GM12878 (cell line): ENCODE results near the gene CNTRL. TPM values are rescaled to one million over a fixed set of nuclear protein-coding genes. Genes with fewer than 3 reads are reported as not detected.

ENCODE experiments used
- BCLAF1 ChIP-seq: fragments of 450-650 bp; IDR thresholded peaks from 2 replicates; pipeline ENCODE4 v1.6.1; 2017; ENCODE audit warnings: antibody characterized with exemption, mild to moderate bottlenecking, moderate library complexity
- CBX5 ChIP-seq: sonication (generic); IDR thresholded peaks from 2 replicates; pipeline ENCODE4 v1.6.1; 2016; ENCODE audit warnings: low read depth, moderate library complexity, mild to moderate bottlenecking, inconsistent platforms
- CEBPB ChIP-seq, 2 experiments: fragments of 150-350 bp in 1 of 2; IDR thresholded peaks; 2 replicates each; pipeline ENCODE4 v1.6.1; 2012 to 2014; ENCODE audit warnings: low read depth in 2 of 2, low read length in 2 of 2, borderline replicate concordance in 1 of 2, inconsistent platforms in 1 of 2
- CEBPZ ChIP-seq: fragments of 150-350 bp; IDR thresholded peaks from 2 replicates; pipeline ENCODE4 v1.6.1; 2016; ENCODE audit warnings: low read depth, low read length
- CHD1 ChIP-seq: IDR thresholded peaks from 2 replicates; pipeline ENCODE4 v1.6.1; 2012; ENCODE audit warnings: low read depth, low read length, improper control_type of control experiment
- CREM ChIP-seq: IDR thresholded peaks from 2 replicates; pipeline ENCODE4 v1.6.1; 2014; ENCODE audit warnings: antibody characterized with exemption, low read depth
- GATAD2B ChIP-seq: fragments of 450-650 bp; conservative IDR thresholded peaks from 2 replicates; pipeline ENCODE4 v1.6.1; 2017; ENCODE audit warnings: low read depth, mild to moderate bottlenecking, moderate library complexity
- IKZF1 ChIP-seq: fragments of 450-650 bp; conservative IDR thresholded peaks from 2 replicates; pipeline ENCODE4 v1.6.1; 2017; ENCODE audit warnings: antibody characterized with exemption, mild to moderate bottlenecking
- JUND ChIP-seq: IDR thresholded peaks from 2 replicates; pipeline ENCODE4 v1.6.1; 2012; ENCODE audit warnings: low read depth, mild to moderate bottlenecking, low read length, improper control_type of control experiment, moderate library complexity
- KAT2A ChIP-seq: conservative IDR thresholded peaks from 2 replicates; pipeline ENCODE4 v1.6.1; 2011; ENCODE audit warnings: low read depth, low read length; ENCODE audit not compliant: control insufficient read depth
- MEF2B ChIP-seq: fragments of 450-650 bp; IDR thresholded peaks from 2 replicates; pipeline ENCODE4 v1.6.1; 2018; ENCODE audit warnings: mild to moderate bottlenecking, moderate library complexity; ENCODE audit not compliant: partially characterized antibody, poor library complexity, severe bottlenecking
- NR2C1 ChIP-seq: fragments of 450-650 bp; IDR thresholded peaks from 2 replicates; pipeline ENCODE4 v1.6.1; 2017; ENCODE audit warnings: antibody characterized with exemption, mild to moderate bottlenecking, moderate library complexity
- NR2F1 ChIP-seq: fragments of 450-650 bp; conservative IDR thresholded peaks from 2 replicates; pipeline ENCODE4 v1.6.1; 2017; ENCODE audit warnings: mild to moderate bottlenecking
- PAX8 ChIP-seq: fragments of 450-650 bp; IDR thresholded peaks from 2 replicates; pipeline ENCODE4 v1.6.1; 2017; ENCODE audit warnings: mild to moderate bottlenecking, moderate library complexity
- POU2F2 ChIP-seq: IDR thresholded peaks from 3 replicates; pipeline ENCODE4 v1.6.1; 2011; ENCODE audit warnings: low read depth, mild to moderate bottlenecking, low read length, borderline replicate concordance
- RUNX3 ChIP-seq: IDR thresholded peaks from 2 replicates; pipeline ENCODE4 v1.6.1; 2012; ENCODE audit warnings: low read length, inconsistent platforms
- SUPT20H ChIP-seq: IDR thresholded peaks from 2 replicates; pipeline ENCODE4 v1.6.1; 2011; ENCODE audit warnings: low read depth, mild to moderate bottlenecking, low read length, moderate library complexity, borderline replicate concordance; ENCODE audit not compliant: control insufficient read depth
- TAF1 ChIP-seq: IDR thresholded peaks from 2 replicates; pipeline ENCODE4 v1.6.1; 2011; ENCODE audit warnings: mild to moderate bottlenecking, low read depth, low read length, borderline replicate concordance
- TCF12 ChIP-seq: IDR thresholded peaks from 2 replicates; pipeline ENCODE4 v1.6.1; 2011; ENCODE audit warnings: low read depth, mild to moderate bottlenecking, low read length
- TCF3 ChIP-seq: IDR thresholded peaks from 2 replicates; pipeline ENCODE4 v1.6.1; 2012; ENCODE audit warnings: low read depth, mild to moderate bottlenecking, low read length, borderline replicate concordance; ENCODE audit not compliant: insufficient read depth
- TCF7 ChIP-seq: IDR thresholded peaks from 2 replicates; pipeline ENCODE4 v1.6.1; 2014; ENCODE audit warnings: antibody characterized with exemption, borderline replicate concordance
- USF2 ChIP-seq: IDR thresholded peaks from 2 replicates; pipeline ENCODE4 v1.6.1; 2011; ENCODE audit warnings: low read depth, low read length, improper control_type of control experiment, borderline replicate concordance
- YY1 ChIP-seq: IDR thresholded peaks from 2 replicates; pipeline ENCODE4 v1.6.1; 2011; ENCODE audit warnings: low read depth, mild to moderate bottlenecking, low read length
- ZNF274 ChIP-seq: IDR thresholded peaks from one replicate; pipeline ENCODE4 v1.8.0; 2011; ENCODE audit not compliant: insufficient read length, insufficient read depth
- polyA plus RNA-seq, 11 experiments: library from polyadenylated mRNA; depleted of rRNA in 4 of 11; unstranded in 6 of 11; stranded (reverse) in 5 of 11; fragments of >200 nt; fragmentation: Nextera tagmentation in 4 of 11; fragmentation: Illumina TruSeq in 1 of 11; extraction: Ambion mirVana in 4 of 11; extraction: Trizol in 1 of 11; gene quantifications; 1 replicate in 1 of 11; 2 replicates in 10 of 11; pipeline versions ENCODE4 v1.2.1 to v1.2.3, GENCODE V29; 2011 to 2016; ENCODE audit warnings: inconsistent platforms in 2 of 11, missing spikeins in 2 of 11, low read depth in 1 of 11
- total RNA-seq, 4 experiments: library from RNA; depleted of rRNA in 3 of 4; stranded (reverse); fragments of >200 nt in 3 of 4; fragmentation: Illumina TruSeq in 1 of 4; extraction: Trizol in 1 of 4; gene quantifications; 2 replicates each; pipeline versions ENCODE4 v1.2.1 to v1.2.3, GENCODE V29; 2013 to 2021

The CNTRL gene
- total and polyA plus RNA-seq, 10 of the 15 experiments (the other 5 are each of a cell fraction or from before 2014, with no cell fraction given): 20.0 to 65.4 (median 38.8) TPM

DNA sequence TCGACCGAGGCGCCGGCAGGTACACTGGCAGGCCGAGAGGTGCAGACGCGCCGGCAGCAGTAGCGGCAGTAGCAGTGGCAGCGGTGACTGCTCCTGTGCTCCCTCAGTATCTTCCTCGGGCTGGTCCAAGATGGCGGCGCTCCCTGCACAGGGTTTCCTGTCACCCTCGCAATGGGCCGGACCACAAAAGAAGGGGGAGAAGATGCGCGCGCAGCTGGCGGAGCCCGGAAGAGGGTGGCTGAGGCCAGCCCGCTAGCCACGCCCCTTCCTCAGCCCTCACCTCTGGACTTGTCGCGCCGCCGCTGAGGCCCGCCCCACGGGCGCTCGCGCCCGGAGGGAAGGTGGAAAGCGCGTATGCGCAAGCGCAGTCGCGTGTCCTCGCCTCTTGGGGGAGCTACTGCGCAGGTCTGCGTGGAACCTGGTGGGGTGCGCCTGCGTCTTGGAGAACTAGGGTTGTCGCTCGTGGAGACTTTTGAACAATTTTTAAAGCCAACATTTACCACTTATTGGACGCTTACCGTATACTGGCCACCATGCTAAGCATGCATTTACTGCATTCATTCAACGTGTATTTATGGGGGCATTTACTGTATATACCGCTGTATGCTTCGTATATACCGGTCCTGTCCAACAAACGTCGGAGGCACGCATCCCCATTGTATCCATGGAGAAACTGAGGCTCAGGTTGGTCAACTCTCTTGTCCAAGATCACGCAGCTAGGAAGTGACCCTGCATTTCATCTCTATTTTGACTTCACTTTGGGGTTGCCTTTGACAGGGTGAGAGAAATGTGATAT is 127.2 kb downstream of the CNTRL start, which contains the start of gene RAB14 (continued):
- TF ChIP-seq CHD1 (no peak; the same call in 1 of the 2 replicates), CREM (no peak; the same call in 1 of the 2 replicates), TCF3 (no peak), JUND (peak; percentile 52; the same call in 1 of the 2 replicates), SUPT20H (no peak), RUNX3 (peak; percentile 75; the same call in 1 of the 2 replicates), POU2F2 (no peak; the same call in 1 of the 3 replicates), IKZF1 (peak; percentile 92), TAF1 (peak; percentile 77), CEBPZ (no peak), NR2C1 (no peak; the same call in 1 of the 2 replicates), TCF12 (no peak; the same call in 1 of the 2 replicates), MEF2B (peak; percentile 19), CEBPB (IDR thresholded peaks at IDR 0.05; ENCODE audit: borderline replicate concordance in 1 of 2, low read depth in 2 of 2, low read length in 2 of 2) (peak in 1 of 2 experiments; percentile 53; a peak in 1 of 4 replicates), KAT2A (no peak), CBX5 (no peak), NR2F1 (no peak), GATAD2B (peak; percentile 97), BCLAF1 (no peak), TCF7 (no peak), PAX8 (no peak), ZNF274 (no peak), YY1 (peak; percentile 98), USF2 (no peak)
